Activated CD4-positive, alpha-beta T cell treated with anti-CD3 and anti-CD28 coated beads for 1 hour (primary cell): ENCODE results near the gene MAN1C1.
"Not testable (repeated sequence)": the region's sequence is repeated elsewhere in the genome, so short reads cannot be mapped to it uniquely, and the experiment has no call there.

Experiments
- DNase-seq: peaks from one replicate; pipeline ENCODE4 v3.0.0-alpha.2; 2020

MAN1C1 gene

GRCh38 chr1:25723250-25723880 lies 106.8 kb downstream of the MAN1C1 start:
- DNase-seq, result no peak

- DNase-seq, result no peak
Measured at GRCh38 chr1:25724201-25724600, 107.6 kb downstream of the MAN1C1 start.

- no peak for DNase-seq
Measured at GRCh38 chr1:25724966-25725365, 108.4 kb downstream of the MAN1C1 start.

- no peak for DNase-seq
Measured at GRCh38 chr1:25725482-25725881, 108.9 kb downstream of the MAN1C1 start.

GRCh38 chr1:25727088-25727487 lies 110.5 kb downstream of the MAN1C1 start:
- DNase-seq, result no peak

GRCh38 chr1:25727635-25728286 lies 111.2 kb downstream of the MAN1C1 start:
- DNase-seq, result no peak

- DNase-seq, result no peak
Measured at GRCh38 chr1:25728301-25728935, 111.8 kb downstream of the MAN1C1 start.

- DNase-seq, result no peak
Measured at GRCh38 chr1:25729045-25729444, 112.5 kb downstream of the MAN1C1 start.

GRCh38 chr1:25729790-25730644 lies 113.4 kb downstream of the MAN1C1 start:
- no peak for DNase-seq

- DNase-seq, result no peak
Measured at GRCh38 chr1:25731148-25731547, 114.6 kb downstream of the MAN1C1 start.

GRCh38 chr1:25731626-25732370 lies 115.2 kb downstream of the MAN1C1 start:
- no peak for DNase-seq

- DNase-seq, result no peak
Measured at GRCh38 chr1:25732821-25733220, 116.2 kb downstream of the MAN1C1 start.

GRCh38 chr1:25733271-25733670 lies 116.7 kb downstream of the MAN1C1 start:
- no peak for DNase-seq

GRCh38 chr1:25734991-25735390 lies 118.4 kb downstream of the MAN1C1 start:
- not testable (repeated sequence) for DNase-seq

- no peak for DNase-seq
Measured at GRCh38 chr1:25735956-25736529, 119.5 kb downstream of the MAN1C1 start.

- no peak for DNase-seq
Measured at GRCh38 chr1:25737130-25737529, 120.5 kb downstream of the MAN1C1 start.

GRCh38 chr1:25738499-25738898 lies 121.9 kb downstream of the MAN1C1 start:
- no peak for DNase-seq

- DNase-seq, result no peak
Measured at GRCh38 chr1:25739341-25739740, 122.8 kb downstream of the MAN1C1 start.

GRCh38 chr1:25740071-25740470 lies 123.5 kb downstream of the MAN1C1 start:
- no peak for DNase-seq

GRCh38 chr1:25742316-25742715 lies 125.7 kb downstream of the MAN1C1 start:
- DNase-seq, result no peak

GRCh38 chr1:25743164-25744139 lies 126.9 kb downstream of the MAN1C1 start:
- DNase-seq, result no peak
